GM21576 (cell line): ENCODE results near the gene MYADM.

Source experiments
- ATAC-seq: cut with Tn5 transposase; IDR thresholded peaks from one replicate; pipeline ENCODE4 v1.9.1; 2021; ENCODE audit warnings: mild to moderate bottlenecking, moderate library complexity; ENCODE audit not compliant: unreplicated experiment

The MYADM gene

GRCh38 chr19:53909471-53910169 is 41.9 kb downstream of the MYADM start:
- ATAC-seq: no peak

- ATAC-seq: no peak
Observed at GRCh38 chr19:53910170-53910518, 42.5 kb downstream of the MYADM start.

GRCh38 chr19:53912653-53913052 is 45.0 kb downstream of the MYADM start:
- no peak for ATAC-seq

GRCh38 chr19:53915000-53915399 is 47.3 kb downstream of the MYADM start:
- no peak for ATAC-seq

GRCh38 chr19:53916004-53916403 is 48.3 kb downstream of the MYADM start:
- ATAC-seq: no peak

GRCh38 chr19:53917356-53917755 is 49.7 kb downstream of the MYADM start:
- no peak for ATAC-seq
